Left lung (tissue), 10 donors: Measurements from ENCODE around the gene PTPRN2. TPM values are rescaled to one million over a fixed set of nuclear protein-coding genes. Genes with fewer than 3 reads are reported as not detected.
A peak's percentile ranks its signal among the peaks of the same experiment; 100 is the strongest.

Source experiments
- ATAC-seq: fragments of 200-7000 bp; cut with Tn5 transposase; one replicate; pipeline ENCODE4 v1.9.1; 2020; ENCODE audit warnings: moderate library complexity
- DNase-seq, 4 donors: peaks; one replicate each; pipeline ENCODE4 v3.0.0-alpha.2; 2013 to 2020
- H3K27ac ChIP-seq, 2 donors: fragments of 200-600 bp; sonication (generic) in 1 of 2; one replicate each; pipeline versions ENCODE4 v1.5.0 to v1.8.0; 2020 to 2021
- H3K27me3 ChIP-seq, 2 donors: fragments of 200-600 bp; sonication (generic) in 1 of 2; one replicate each; pipeline versions ENCODE4 v1.5.0 to v1.8.0; 2020 to 2021
- H3K36me3 ChIP-seq, 2 donors: fragments of 200-600 bp; sonication (generic) in 1 of 2; one replicate each; pipeline versions ENCODE4 v1.5.0 to v1.8.0; 2020 to 2021
- H3K4me1 ChIP-seq, 2 donors: fragments of 200-600 bp; one replicate each; pipeline ENCODE4 v1.8.0; 2021
- H3K4me3 ChIP-seq, 2 donors: fragments of 200-600 bp; sonication (generic) in 1 of 2; one replicate each; pipeline versions ENCODE4 v1.5.0 to v1.8.0; 2020 to 2021; ENCODE audit warnings: mild to moderate bottlenecking in 1 of 2
- H3K9me3 ChIP-seq, 2 donors: fragments of 200-600 bp; sonication (generic) in 1 of 2; one replicate each; pipeline versions ENCODE4 v1.5.0 to v1.8.0; 2020 to 2021
- intact Hi-C, 2 donors: fragments of 100-400 bp; cut with DNase I; formaldehyde crosslinking; loops; one replicate each; pipeline versions ENCODE4 v1.11.2 to v1.14.2; 2022
- polyA plus RNA-seq, 6 donors: library from polyadenylated mRNA; unstranded; fragments of 120-200 nt; gene quantifications; one replicate each; pipeline ENCODE4 v1.2.1, GENCODE V29; 2013; ENCODE audit not compliant: insufficient read length in 6 of 6
- total RNA-seq, 2 donors: library from RNA; stranded (reverse); fragmentation: NEBNext Ultra II Directional; extraction: Animal tissue kit (Norgen Biotek cat#: 25700); gene quantifications; one replicate each; pipeline ENCODE4 v1.2.1, GENCODE V29; 2021
- TF ChIP-seq, protein P1 (sequence below), 2 donors: fragments of 200-600 bp; sonication (generic) in 1 of 2; IDR thresholded peaks; one replicate each; pipeline versions ENCODE4 v1.5.0 to v1.8.0; 2021; ENCODE audit warnings: antibody characterized with exemption in 2 of 2
- donor health status: DM: no; HTN: yes; CAD: no.
- donor health status: DM: no; HTN: no; CAD: no.

The PTPRN2 gene
- total and polyA plus RNA-seq, 8 donors, result 4.0 to 7.8 (median 6.8) TPM

DNA sequence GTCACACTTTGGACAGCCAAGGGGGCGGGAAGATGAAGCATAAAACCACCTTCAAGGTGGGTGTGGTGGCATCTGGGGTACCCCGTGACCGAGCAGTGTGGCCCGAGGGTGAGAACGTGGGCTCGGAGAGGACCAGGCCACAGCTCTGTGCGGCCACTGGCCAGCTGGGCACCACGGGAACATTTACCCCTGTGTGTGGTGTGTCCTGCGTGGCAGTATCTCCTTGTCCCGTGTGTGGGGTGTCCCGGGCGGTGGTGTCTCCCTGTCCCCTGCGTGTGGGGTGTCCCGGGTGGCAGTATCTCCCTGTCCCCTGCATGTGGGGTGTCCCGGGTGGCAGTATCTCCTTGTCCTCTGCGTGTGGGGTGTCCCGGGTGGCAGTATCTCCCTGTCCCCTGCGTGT is 680.5 kb downstream of the PTPRN2 start:
- Histone ChIP-seq H3K27me3 (peaks cover 0 to 10% of the 10 kb centered on the region in 2 donors), H3K4me1 (no peaks in the 10 kb centered on the region), H3K27ac (no peak overlapping the region), H3K36me3 (no peaks in the 10 kb centered on the region), H3K9me3 (peaks cover 0 to 3% of the 10 kb centered on the region in 2 donors), H3K4me3 (no peak overlapping the region)
- DNase-seq (peak in 1 of 4 donors; percentile 77), ATAC-seq (no peak)
- TF ChIP-seq, protein P1, sequence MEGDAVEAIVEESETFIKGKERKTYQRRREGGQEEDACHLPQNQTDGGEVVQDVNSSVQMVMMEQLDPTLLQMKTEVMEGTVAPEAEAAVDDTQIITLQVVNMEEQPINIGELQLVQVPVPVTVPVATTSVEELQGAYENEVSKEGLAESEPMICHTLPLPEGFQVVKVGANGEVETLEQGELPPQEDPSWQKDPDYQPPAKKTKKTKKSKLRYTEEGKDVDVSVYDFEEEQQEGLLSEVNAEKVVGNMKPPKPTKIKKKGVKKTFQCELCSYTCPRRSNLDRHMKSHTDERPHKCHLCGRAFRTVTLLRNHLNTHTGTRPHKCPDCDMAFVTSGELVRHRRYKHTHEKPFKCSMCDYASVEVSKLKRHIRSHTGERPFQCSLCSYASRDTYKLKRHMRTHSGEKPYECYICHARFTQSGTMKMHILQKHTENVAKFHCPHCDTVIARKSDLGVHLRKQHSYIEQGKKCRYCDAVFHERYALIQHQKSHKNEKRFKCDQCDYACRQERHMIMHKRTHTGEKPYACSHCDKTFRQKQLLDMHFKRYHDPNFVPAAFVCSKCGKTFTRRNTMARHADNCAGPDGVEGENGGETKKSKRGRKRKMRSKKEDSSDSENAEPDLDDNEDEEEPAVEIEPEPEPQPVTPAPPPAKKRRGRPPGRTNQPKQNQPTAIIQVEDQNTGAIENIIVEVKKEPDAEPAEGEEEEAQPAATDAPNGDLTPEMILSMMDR (IDR thresholded peaks at IDR 0.05), result no peak
- intact Hi-C loops, result no loop called here

DNA sequence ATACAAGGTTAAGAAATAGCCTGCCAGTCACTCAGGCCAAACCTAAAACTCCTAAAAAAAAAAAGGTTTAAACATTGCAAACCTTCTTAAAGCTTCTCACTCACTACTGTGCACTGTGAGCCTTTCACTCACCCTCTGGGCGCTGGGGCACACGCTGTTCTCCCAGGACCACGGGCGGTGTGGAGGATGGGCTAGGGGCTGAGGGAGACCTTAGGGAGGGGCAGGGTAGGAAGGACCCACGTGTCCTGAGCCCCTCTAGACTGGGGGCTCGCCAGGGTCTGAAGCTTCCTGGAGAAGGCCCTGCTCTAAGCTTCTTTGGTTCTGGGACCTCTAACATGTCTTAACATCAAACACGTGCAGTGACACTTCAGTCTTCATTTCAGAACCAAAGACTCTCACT is 681.0 kb downstream of the PTPRN2 start:
- no peak overlapping the region for H3K4me3 ChIP-seq
- ATAC-seq (no peak), DNase-seq (peak in 1 of 4 donors; percentile 41)
- intact Hi-C loops, result no loop called here
- H3K27ac ChIP-seq, result no peak overlapping the region
- peaks cover 0 to 3% of the 10 kb centered on the region in 2 donors for H3K9me3 ChIP-seq
- no peaks in the 10 kb centered on the region for H3K36me3 ChIP-seq
- TF ChIP-seq, protein P1 (IDR thresholded peaks at IDR 0.05), result no peak
- H3K4me1 ChIP-seq, result no peaks in the 10 kb centered on the region
- H3K27me3 ChIP-seq, result peaks cover 0 to 10% of the 10 kb centered on the region in 2 donors

DNA sequence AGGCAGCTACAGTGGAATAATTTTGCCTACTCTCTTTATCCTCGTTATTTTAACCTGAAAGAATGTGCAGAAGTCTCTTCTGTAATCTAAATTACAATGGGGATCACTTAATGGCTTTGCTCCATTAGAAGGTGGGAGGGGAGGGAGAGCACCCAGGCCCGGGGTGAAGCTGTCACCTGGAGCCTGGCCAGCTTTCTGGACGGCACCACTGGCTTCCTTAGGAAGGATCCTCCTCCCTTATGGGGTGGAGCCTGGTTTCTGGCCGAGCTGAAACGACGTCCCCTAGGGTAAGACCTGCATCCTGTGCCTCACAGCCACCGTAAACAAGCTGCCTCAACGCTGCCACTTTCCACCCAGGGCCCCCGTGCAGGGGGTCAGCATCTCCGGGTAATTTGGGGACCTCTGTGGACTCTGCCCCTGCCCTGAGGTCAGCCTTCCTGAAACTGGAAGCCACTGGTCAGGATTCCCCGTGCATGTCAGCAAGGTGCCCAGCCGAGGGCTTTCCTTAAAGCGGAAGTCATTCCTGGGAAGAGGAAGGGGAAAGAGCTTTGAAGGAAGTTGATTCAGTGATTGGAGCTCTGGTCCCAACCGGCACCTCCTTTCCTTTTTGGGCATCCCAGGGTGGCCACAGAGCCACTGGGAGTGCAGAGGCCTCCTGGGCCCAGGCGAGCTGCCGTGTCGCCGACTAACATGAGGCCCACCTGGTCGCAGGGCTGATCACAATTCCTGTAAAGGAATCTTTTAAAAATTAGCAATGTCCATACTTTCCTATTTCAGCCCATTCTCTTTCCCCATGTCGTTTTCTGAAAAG is 681.8 kb downstream of the PTPRN2 start:
- H3K4me1 ChIP-seq, result no peaks in the 10 kb centered on the region

DNA sequence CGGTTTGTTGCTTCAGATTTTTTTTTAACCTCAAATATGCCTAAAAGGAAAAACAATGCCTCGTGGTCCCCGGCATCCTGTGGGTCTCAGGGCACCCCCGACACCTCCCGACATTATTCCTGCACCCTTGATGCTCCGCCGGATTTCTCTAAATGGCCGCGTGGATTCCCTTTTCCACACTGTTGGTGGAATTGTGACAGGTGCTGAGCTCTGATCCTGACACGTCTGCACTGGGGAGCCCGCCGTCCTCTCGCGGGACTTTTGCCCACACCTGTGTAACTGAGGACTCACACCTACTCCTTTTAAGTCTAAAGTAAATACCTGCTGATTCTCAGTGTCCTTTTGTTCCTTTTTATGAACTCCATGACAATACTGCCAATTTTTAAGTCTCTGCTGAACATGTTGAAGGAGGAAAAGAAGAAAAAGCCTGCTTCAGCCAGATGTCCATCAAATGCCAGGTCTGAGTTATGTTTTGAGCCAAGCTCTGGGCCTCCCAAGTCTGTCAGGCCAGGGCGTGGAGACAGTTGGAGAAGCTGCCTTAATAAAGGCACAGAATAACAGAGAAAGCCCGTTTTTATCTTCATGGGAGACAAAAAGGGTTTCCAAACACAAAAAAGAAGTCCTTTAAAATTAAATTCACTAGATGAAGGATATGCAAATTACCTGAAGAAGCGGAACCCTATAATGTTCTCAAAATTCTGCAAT is 682.6 kb downstream of the PTPRN2 start:
- TF ChIP-seq, protein P1 (IDR thresholded peaks at IDR 0.05), result no peak
- ATAC-seq, result no peak

More for the DNA sequence above, 681.8 kb downstream of the PTPRN2 start:
- DNase-seq (peak in 1 of 4 donors; percentile 43), ATAC-seq (no peak)
- H3K4me3 ChIP-seq, result no peak overlapping the region
- intact Hi-C loops, result no loop called here
- no peak overlapping the region for H3K27ac ChIP-seq
- H3K27me3 ChIP-seq, result peaks cover 0 to 10% of the 10 kb centered on the region in 2 donors
- peaks cover 0 to 3% of the 10 kb centered on the region in 2 donors for H3K9me3 ChIP-seq
- H3K36me3 ChIP-seq, result no peaks in the 10 kb centered on the region
- TF ChIP-seq, protein P1 (IDR thresholded peaks at IDR 0.05), result no peak

More for the DNA sequence above, 682.6 kb downstream of the PTPRN2 start:
- intact Hi-C loops, result no loop called here
- Histone ChIP-seq H3K27me3 (peaks cover 0 to 10% of the 10 kb centered on the region in 2 donors), H3K4me3 (no peak overlapping the region), H3K27ac (no peak overlapping the region), H3K4me1 (no peaks in the 10 kb centered on the region), H3K36me3 (no peaks in the 10 kb centered on the region), H3K9me3 (peaks cover 0 to 3% of the 10 kb centered on the region in 2 donors)
- peak in 1 of 4 donors; percentile 24 for DNase-seq
